ENCODE data around the gene ABTB1.

ABTB1 gene

DNA sequence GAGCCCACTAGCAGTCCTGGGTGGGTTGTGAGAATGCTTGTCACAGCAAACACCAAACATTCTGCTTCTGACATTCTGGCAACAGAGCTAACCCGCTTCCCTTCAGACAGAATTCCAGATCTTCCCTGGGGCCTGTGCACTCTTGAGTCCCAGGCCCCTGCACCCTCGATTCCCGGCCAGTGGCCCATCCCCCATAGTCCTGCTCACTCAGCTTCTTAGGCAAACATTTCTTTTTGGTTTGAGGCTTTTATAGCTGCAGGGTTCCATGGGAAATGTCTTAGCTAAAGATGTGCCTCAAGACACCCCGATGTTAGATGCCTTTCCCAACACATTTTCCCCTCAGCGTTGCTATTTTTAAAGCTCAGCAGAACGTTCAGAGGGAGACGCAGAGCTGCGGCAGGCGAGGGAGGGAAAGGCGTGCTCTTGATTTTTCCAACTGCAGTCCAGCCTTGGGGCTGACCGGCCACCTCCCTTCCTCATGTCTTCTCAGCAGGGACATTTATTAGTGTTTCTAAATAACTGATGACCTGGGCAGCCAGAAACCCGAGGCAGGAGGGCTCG, 35.2 kb downstream of the ABTB1 start:
- DNase-seq, result no peak

DNA sequence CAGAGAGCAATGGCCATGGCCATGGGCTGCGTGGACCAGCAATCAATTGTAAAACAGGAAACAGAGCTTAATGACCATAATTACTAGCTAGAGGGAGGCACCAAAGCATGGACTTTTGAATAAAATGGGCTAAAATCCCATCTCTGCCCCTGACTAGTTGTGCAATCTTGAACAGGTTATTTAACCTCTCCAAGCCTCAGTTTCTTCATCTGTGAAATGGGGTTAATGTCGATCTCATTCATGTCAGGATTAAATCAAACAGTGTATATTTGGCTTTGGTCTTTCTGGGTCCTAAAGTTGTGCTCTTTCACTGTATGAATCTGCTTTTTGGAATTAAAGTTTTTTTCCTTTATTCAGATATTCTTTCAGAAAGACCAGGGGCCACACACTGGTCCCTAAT, 36.1 kb downstream of the ABTB1 start:
- no peak for DNase-seq

- DNase-seq, result no peak
Measured at GRCh38 chr3:127709320-127710060, 36.7 kb downstream of the ABTB1 start.

- no peak for DNase-seq
Measured at GRCh38 chr3:127710155-127710941, 37.6 kb downstream of the ABTB1 start.

- DNase-seq, result no peak
Measured at GRCh38 chr3:127711021-127711695, 38.4 kb downstream of the ABTB1 start.

GRCh38 chr3:127711896-127712295, 39.1 kb downstream of the ABTB1 start:
- DNase-seq, result no peak

GRCh38 chr3:127712461-127712860, 39.7 kb downstream of the ABTB1 start:
- DNase-seq, result no peak

DNA sequence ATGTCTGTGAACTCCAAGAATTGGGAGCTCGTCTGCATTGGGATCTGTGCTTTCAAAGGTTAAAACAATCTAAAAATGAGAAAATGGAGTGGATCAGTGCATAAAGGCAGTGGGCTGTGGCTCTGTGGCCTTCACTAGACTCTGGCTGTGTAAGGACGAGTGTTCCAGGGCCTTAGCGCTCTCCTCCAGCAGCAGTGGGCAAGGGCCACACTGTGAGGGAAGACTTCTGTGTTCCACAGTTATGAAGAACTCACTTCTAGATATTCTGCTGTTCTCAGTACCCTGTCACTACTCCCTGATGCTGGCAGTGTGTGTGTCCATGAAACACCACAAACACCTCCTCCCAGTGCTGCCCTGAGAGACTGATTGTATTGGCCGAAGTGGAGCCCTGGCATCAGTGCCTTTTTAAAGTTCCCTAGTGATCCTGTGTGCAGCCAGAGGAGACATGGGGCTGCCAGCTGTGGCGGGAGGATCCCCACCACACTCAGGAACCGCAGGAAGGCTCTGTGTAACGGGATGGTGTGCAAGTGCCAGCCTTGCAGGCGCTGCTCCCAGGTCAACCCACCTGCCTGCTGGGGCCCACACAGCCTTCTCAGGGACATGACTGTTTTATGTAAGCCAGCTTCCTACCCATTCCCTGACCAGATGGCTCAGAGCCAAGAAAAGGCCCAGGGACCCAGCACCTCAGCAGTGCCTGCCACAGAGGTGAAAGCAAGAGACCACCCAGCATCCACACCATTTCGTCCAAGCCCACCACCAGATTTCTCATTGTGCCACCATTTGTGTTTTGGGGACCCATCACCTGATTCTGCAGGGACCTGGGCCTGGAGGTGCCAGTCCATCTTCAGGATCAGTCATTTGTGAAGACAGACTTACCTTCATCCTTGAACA, 40.4 kb downstream of the ABTB1 start:
- DNase-seq, result no peak

DNA sequence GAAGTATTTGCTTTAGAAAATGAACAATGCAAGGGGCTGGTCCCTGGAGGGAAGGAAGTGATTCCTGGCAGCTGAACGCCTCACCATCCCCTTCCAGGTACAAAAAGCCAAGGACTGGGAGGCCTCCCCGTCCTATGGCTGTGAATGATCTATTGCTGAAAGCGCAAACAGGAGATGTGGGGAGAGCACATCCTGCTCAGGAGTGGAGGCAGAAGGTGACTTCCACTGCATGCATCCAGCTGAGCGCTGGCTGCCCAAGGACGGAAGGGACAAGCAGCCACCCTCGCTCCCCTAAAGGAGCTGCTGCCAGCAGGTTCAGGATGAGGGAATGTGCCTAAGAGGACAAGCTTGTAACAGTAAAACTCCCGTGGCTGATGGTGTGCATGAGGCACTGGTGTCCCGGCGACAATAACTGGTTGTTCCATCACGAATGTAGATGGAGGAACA, 41.4 kb downstream of the ABTB1 start:
- no peak for DNase-seq

DNA sequence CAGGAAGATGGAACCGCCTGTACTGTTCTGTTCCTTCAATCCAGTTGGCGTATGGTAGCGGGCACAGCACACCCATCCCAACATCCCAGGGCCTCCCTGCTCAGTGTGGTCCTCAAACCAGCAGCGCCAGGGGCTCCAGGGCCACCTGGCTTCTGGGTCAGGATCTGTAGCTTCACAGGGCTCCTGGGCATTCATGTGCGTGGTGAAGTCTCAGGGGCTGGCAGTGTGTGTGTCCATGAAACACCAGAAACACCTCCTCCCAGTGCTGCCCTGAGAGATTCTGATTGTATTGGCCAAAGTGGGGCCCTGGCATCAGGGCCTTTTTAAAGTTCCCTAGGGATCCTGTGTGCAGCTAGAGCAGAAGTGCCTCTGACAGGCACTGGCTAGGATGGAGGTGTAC, 42.1 kb downstream of the ABTB1 start:
- no peak for DNase-seq

DNA sequence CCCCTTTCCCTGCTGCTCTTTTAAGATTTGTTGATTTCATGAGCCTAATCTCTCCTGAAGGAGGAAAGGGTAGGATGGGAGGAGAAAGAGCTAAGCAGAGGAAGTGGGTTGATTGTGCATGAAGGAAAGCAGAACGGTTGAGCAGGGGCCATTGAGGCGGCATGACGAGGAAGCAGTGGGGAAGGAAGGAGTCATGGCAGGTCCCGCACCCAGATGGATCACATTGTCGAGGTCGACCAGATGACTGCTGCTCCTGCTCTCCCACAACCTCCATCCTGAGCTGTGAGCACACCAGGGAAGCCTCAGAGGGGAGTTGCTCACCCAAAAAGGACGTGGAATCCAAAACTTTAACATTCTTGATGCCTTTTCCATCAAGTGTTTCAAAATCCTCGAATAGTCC, 42.8 kb downstream of the ABTB1 start:
- no peak for DNase-seq

DNA sequence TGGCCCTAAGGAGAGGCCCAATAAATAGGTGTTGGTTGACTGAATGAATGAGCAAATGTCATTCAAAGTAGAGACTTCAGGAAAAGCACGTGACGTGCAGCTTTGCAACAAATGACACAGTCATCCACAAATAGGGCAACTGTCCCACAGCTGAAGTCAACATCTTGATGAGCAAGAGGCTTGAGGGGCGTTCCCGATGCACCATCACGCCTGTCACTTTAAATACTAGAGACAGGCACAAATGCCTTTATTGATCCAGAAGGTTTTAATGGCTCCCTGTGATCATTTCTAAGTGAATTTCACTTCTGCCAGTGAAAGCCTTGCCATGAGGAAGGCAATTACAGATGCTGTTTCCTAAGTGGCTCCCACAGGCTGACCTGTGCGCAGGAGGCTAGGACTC, 43.6 kb downstream of the ABTB1 start:
- DNase-seq, result no peak

DNA sequence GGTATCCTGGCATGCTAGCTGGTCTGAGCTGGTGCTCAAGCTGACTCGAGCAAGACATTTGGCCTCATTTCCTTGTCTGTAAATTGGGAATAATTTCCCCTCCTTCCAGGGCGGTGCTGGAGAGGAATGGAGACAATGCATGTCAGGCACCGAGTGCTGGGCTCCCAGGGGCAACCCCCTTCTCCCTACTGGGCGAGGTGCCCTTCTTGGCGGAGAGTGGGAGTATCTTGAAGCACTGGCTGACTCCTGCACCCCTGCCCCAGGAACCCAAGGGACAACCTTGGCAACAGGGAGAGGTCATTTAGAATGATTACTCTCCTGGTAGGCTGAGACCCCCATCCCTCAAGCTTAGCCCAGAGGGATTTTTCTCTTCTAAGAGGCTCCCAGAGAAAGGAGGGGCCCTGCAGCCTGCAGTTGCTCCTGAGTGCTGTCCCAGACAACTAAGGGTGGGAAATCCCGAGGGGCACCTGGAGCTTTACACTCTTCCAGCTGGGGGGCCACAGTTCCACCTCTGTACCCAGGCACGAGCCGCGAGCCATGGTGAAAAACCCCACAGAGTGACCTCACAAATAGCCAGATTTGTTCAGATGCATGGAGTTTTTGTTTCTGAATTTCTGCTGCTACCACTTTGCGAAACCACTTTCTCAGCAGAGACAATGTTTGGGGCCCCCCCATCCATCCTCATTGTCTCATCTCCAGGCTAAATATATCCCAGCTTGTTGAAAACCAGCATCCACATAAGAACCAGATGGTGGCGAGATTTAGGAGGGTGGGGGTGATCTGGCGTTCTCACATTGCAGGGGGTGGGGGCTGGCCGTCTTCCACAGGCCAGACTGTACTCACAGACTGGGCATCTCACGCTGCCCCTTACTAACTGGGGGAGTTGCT, 44.8 kb downstream of the ABTB1 start:
- DNase-seq, result no peak

- no peak for DNase-seq
Measured at GRCh38 chr3:127718245-127718915, 45.6 kb downstream of the ABTB1 start.

- DNase-seq, result no peak
Measured at GRCh38 chr3:127718916-127719290, 46.2 kb downstream of the ABTB1 start.

DNA sequence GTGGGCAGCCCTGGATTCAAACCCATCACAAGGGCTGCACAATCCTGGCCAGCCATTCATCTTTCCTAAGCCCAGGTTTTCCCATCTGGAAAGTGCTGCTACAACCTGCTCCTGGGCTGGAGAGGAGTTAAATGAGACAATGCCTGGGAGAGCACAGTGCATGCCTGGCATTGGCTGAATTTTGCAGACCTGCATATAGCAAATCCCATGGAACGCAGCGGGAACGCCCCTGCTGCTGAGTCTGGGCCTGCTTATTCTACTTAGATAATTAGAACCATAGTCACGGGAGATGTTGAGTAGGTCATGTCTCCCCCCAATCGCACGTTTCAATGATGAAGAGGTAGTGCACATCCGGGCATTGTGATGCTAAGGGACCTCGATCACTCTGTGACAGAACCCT, 46.6 kb downstream of the ABTB1 start:
- no peak for DNase-seq

DNA sequence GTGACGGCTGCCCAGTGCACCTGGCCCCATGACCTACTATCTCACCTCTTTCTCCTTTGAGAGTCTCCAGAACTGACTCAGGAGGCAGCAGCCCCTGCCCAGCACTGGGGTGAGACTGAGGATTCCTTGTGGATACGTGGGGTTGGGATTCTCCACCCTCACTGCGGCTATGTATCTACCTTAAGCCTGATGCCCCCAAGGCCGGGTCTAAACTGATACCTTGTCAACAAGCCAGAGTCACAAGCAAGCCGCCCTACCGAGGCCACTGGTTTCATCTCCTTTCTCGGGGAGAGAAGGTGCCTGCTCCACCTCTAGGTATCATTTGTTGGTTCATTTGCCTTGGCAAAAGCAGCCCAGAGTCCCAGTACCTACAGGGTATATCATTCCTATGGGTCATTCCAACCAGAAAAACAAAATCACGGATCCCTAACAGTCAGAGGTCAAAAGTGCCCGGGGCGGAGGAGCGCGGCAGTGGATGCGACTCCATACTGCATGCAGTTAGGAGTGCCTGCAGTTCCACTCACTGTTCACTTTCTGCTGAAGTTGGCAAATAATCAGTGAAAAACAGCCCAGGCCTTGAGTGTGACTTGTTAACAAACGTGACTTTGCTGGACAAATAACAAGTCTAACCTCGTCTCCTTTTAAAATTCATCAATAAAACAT, 47.5 kb downstream of the ABTB1 start:
- DNase-seq, result no peak

DNA sequence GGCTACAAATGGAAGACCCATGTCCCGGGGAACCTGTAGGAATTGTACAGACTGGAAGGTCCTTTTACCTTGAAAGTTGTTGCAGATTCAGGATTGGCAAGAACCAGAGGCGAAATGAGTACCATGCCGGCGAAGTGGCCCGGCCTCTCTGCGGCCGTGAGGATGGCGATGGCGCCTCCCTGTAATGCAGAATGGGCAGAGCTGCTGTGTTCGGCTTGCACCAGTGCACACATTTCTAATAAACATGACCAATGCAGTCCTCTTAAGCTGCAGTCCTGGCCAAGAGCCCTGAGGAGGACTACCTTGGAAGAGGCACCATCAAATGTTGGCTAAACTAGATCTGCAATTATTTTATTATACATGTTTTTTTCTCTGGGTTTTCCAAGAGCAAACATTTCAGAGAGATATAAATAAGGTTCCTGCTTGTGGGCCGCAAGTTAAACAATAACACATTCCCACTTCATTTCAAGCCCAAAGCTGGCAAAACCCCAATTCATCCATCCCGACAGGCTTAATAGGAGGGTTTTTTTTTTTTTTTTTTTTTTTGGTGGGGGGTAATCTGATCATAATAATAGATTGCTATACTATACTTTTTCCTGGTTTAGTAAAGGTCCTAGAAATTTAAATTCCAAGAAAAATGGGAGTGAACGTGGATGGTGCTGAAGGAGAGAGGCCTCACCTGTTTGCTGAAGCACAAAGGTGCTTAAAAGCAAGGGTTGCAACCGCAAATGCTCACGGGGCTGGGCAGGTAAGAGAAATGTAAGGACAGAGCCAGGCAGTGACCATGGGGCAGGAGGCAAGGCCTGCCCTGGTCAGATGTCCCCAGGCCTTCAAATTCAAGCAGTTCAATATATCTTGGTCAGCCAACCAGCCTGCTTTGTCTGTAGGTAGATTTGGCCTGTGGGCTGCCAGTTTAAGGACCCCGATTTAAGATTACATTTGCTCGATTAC, 48.5 kb downstream of the ABTB1 start:
- no peak for DNase-seq
